HG03097 (cell line): ENCODE data around the gene ZEB1.

Experiments
- ATAC-seq: cut with Tn5 transposase; IDR thresholded peaks from one replicate; pipeline ENCODE4 v1.9.1; 2021; ENCODE audit not compliant: unreplicated experiment, low FRiP score

Gene ZEB1

DNA sequence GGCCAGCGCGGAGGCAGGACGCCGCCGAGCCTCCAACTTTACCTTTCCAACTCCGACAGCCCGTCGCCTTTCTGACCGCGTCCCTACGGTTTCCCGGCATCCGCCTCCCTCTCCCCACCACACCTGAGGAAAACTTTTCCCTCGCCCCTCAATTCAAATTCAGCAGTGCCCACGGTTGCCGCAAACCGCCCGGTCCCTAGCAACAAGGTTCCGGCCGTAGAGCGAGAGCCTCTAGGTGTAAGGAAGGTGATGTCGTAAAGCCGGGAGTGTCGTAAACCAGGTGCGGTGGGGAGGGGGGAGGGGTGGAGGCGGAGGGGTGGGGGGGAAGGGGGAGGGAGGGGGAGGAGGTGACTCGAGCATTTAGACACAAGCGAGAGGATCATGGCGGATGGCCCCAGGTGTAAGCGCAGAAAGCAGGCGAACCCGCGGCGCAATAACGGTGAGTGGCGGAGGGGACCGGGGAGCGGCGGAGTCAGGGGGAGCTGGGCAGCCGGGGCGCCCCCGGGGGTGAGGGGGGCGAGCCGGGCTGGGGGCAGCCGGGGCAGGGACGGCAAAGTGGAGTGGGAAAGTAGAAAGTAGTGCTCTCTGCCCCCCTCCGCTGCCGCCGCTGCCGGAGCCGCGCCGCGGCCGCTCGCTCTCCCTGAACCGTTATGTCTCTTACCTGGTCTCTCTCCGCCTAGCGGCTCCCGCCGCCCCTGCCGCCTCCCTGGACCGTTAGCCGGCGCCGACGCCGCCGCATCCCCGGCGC, at the start of gene ZEB1:
ZEB1 (plus strand) TSS at position 363 of the 748 bp plus-strand sequence; CDS start at position 382, 19 bp downstream.
- ATAC-seq = peak; percentile 23

DNA sequence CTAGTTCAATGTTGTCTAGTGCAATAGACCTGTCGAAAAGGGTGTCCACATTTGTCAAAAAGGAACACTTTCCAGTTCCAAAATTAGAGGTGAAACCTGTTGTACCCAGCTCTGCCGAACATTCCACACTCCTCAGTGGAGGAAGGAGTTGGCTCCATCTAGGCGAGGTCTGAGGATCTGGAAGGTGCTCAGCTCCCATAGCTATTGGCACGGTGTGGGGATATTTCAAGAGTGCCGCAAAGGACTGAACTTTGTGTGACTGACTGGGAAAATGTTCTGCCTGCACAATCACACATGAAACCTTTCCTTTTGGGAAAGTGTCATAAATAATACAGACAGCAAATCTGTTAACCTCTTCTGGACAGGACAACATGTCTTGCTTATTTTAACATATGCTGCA, 48.1 kb upstream of the ZEB1 start:
- ATAC-seq = no peak

GRCh38 chr10:31272841-31273240, 46.2 kb upstream of the ZEB1 start:
- no peak for ATAC-seq

- ATAC-seq = no peak
These were observed 45.2 kb upstream of the ZEB1 start for GRCh38 chr10:31273789-31274188.

DNA sequence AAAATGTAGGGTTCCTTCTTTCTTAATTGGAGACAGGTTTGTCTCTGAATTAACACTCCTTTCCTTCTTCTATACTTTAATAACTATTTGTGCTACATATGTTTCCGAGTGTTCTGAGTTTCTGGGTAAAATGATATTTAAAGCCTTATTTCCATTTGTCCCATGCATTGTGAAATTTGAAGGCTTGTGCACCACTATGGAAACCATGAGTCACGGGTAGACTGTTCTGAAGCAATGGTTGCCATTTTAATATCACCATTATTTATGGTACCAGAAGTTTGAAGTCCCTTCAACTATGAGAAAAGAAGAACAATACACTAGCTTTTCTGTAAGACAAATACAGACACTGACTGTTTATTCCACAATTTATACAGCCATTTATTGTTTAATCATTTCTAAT, 44.7 kb upstream of the ZEB1 start:
- ATAC-seq = no peak

- ATAC-seq = no peak
These were observed 40.6 kb upstream of the ZEB1 start for GRCh38 chr10:31278279-31278941.

GRCh38 chr10:31280972-31281371, 38.0 kb upstream of the ZEB1 start:
- ATAC-seq = no peak

GRCh38 chr10:31288001-31288400, 31.0 kb upstream of the ZEB1 start:
- no peak for ATAC-seq

DNA sequence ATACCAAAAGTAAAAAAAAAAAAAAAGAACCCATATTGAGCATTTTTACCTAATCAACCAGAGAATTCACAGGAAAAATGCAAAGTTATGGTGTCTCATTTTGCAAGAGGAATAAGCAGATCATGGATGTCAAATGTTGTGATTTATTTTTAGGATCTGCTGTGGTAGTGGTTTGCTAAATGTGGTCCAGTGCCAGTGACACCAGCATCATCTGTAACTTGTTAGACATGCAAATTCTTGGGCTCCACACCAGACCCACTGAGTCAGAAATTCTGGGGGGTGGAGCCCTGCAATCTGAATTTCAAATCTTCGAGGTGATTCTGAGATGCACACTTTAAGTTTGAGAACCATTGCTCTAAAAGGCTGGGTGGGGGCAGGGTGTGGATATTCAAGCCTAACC, 30.1 kb upstream of the ZEB1 start:
- no peak for ATAC-seq

GRCh38 chr10:31290386-31290785, 28.6 kb upstream of the ZEB1 start:
- no peak for ATAC-seq

GRCh38 chr10:31291123-31291522, 27.9 kb upstream of the ZEB1 start:
- no peak for ATAC-seq

- ATAC-seq = no peak
These were observed 24.5 kb upstream of the ZEB1 start for GRCh38 chr10:31294558-31294957.

DNA sequence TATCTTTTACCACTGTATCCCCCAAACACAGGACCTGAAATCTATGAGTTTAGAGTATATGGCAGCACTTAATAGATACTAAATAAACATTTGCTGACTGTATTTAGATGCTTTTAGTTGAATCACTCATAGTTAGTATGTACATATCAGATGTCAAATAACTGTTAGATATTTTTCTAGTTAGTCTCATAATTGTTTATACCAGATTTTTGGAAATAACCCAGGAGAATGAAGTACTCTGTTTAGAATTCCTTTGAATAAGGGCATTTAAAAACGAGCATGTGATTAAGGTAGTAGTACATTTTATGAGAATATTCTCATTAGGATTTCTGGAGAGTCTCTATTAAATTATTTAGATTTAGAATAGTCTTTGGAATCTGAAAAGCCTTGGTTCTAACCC, 22.3 kb upstream of the ZEB1 start:
- ATAC-seq = no peak

GRCh38 chr10:31299119-31299518, 19.9 kb upstream of the ZEB1 start:
- no peak for ATAC-seq

DNA sequence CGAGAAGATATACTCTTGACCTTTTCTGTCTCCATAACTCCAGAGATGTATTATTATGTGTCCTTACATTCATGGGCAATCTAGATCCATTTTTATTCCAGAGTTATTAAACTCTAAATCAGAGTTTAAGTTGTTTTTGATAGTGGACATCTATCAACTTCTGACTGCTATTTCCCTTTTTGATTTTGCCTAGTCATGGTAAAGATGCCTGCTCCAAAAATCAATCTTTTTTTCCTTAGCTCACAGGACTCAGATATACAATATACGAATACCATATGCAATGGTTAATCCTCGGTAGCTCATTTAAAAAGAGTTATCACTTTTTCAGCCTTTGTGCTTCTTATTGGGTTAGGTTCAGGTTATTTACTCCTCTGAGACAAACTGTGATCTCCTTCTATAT, 15.8 kb upstream of the ZEB1 start:
- no peak for ATAC-seq

DNA sequence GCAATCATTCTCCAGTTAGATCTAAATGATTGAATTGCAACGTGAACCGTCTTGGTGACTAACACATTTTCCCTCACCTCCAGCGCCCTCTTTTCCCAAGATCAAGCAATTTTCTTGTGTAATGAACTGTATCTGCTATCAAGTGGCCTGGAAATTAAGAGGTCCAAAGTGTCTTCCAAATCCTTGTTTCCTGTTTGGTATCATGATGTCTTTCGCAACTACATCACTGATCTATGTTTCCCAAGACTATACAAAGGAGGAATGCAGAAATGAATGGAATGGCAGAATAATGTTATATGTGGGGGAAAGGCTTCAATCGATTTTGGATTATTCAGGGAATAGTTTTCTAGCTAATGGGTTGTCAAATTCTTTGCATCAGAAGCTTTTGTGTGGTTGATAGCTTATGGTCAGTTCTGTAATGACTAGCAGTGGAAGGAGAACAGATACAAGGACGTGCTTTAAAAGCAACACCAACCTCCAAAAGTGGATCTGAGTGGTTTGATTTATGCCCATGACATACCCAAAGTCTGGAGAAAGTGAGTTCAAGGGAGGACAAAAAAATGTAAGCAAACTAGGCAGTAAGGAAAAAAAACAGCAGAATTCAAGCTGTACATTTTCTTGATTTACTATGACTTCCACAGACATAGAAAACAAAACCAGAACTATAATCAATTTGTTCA, 14.6 kb upstream of the ZEB1 start:
- no peak for ATAC-seq

DNA sequence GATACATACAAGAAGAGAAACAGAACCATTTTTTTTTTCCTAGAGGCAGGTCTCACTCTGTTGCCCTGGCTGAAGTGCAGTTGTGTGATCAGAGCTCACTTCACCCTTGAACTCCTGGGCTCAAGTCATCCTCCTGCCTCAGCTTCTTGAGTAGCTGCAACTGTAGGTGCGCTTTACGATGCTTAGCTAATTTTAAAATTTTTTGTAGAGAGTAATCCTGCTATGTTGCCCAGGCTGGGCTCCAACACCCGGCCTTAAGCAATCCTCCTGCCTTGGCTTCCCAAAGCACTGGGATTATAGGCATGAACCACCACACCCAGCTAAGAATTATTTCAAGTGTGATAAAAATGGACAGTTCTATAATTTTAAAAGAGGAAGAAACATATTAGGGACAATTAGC, 5.6 kb upstream of the ZEB1 start:
- no peak for ATAC-seq

GRCh38 chr10:31314256-31315150, 4.5 kb upstream of the ZEB1 start:
- ATAC-seq = no peak

DNA sequence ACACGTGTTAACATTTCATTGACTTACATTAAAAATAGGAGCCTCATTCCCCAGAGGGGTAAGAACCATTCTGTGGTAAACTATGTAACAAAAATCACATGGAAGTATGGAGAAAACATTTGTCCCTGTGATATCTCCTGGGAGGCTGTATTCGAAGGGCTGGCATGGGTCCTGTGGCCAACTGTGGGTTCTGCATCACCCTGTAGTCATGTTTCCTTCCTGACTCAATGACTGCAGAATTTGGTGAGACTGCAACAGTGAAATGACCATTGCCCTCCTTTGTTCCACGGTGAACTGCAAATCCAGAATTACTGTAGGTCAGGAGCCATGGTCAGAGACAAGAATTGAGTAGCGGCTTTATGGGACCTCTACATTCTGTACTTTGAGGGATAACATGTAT, 3.6 kb upstream of the ZEB1 start:
- no peak for ATAC-seq

DNA sequence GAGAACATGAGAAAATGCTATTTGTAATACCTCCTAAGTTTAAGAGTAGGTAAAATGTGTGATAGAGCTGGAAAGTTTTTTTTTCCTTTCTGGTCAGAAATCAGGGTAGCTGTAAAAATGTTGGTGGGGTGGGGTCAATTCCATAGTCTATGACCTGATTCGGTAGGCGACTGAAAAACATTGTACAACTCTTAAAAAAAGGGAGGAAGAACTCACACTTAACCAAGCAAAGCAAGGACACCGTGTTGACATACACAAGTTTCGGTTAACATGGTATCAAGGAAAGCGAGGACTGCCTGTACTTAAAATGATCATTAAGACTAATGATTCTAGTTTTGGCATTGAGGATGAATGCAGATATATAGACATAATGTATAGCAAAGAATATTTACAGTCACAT, 1.8 kb upstream of the ZEB1 start:
- ATAC-seq = no peak
